H1 (cell line): Measurements from ENCODE around the gene MYBPH. TPM values are rescaled to one million over a fixed set of nuclear protein-coding genes. Genes with fewer than 3 reads are reported as not detected.

Experiments used
- CTCF ChIA-PET: fragments of 300-600 bp; sonication (Branson Sonifier 250); formaldehyde crosslinking; loops from one replicate; lab custom pipeline; 2021; ENCODE audit not compliant: partially characterized antibody; lab: Charles Lee
- POLR2A ChIA-PET: fragments of 300-600 bp; sonication (Branson Sonifier 250); formaldehyde crosslinking; loops from one replicate; lab custom pipeline; 2021; ENCODE audit warnings: inconsistent platforms; ENCODE audit not compliant: partially characterized antibody; lab: Charles Lee
- DNase-seq, 2 experiments: peaks; one replicate each; pipeline versions ENCODE4 v3.0.0 to v3.0.0-alpha.2; 2010 to 2022; ENCODE audit warnings: low spot score in 2 of 2, low read depth in 1 of 2, mixed read lengths in 1 of 2
- FAIRE-seq: peaks from 2 replicates; lab custom pipeline; 2011; peaks lifted over from hg19 to GRCh38; lab: Jason Lieb, UNC
- H2AFZ ChIP-seq: 2 replicates; pipeline ENCODE4 v1.8.1; 2012; ENCODE audit warnings: low read length, inconsistent platforms
- H2AK5ac ChIP-seq: 2 replicates; pipeline ENCODE4 v1.6.1; 2013; ENCODE audit warnings: low read depth, low read length
- H2BK120ac ChIP-seq: replicated peaks from 2 replicates; pipeline ENCODE3; 2013; ENCODE audit warnings: low read depth, low read length, inconsistent platforms
- H2BK12ac ChIP-seq: 2 replicates; pipeline ENCODE4 v1.6.1; 2013; ENCODE audit warnings: low read depth, low read length
- H2BK15ac ChIP-seq: 2 replicates; pipeline ENCODE4 v1.6.1; 2013; ENCODE audit warnings: low read length
- H2BK20ac ChIP-seq: 2 replicates; pipeline ENCODE4 v1.6.1; 2013; ENCODE audit warnings: low read length
- H2BK5ac ChIP-seq: 2 replicates; pipeline ENCODE4 v1.6.1; 2013; ENCODE audit warnings: low read depth, low read length
- H3K14ac ChIP-seq: 2 replicates; pipeline ENCODE4 v1.6.1; 2013; ENCODE audit warnings: inconsistent platforms; ENCODE audit not compliant: insufficient read length
- H3K18ac ChIP-seq: 2 replicates; pipeline ENCODE4 v1.6.1; 2013; ENCODE audit warnings: low read length; ENCODE audit errors: extremely low read depth
- H3K23ac ChIP-seq: 2 replicates; pipeline ENCODE4 v1.6.1; 2013; ENCODE audit warnings: inconsistent platforms; ENCODE audit not compliant: insufficient read length
- H3K23me2 ChIP-seq: 2 replicates; pipeline ENCODE4 v1.6.1; 2013; ENCODE audit warnings: low read depth, low read length
- H3K27ac ChIP-seq: 2 replicates; pipeline ENCODE4 v1.6.1; 2011; ENCODE audit warnings: low read depth, low read length, inconsistent platforms
- H3K27me3 ChIP-seq, 4 experiments: replicated peaks in 1 of 4; 1 replicate in 1 of 4; 2 replicates in 3 of 4; pipeline versions ENCODE4 v1.6.1 to v1.8.1; 2011 to 2013; ENCODE audit warnings: low read length in 3 of 4, mild to moderate bottlenecking in 3 of 4, inconsistent platforms in 2 of 4, mixed read lengths in 2 of 4, moderate library complexity in 1 of 4; ENCODE audit not compliant: control insufficient read depth in 3 of 4, insufficient read depth in 3 of 4; ENCODE audit errors: extremely low read depth in 1 of 4
- H3K36me3 ChIP-seq, 4 experiments: 2 replicates each; pipeline versions ENCODE4 v1.6.1 to v1.8.1; 2011 to 2013; ENCODE audit warnings: mild to moderate bottlenecking in 4 of 4, low read length in 3 of 4, moderate library complexity in 2 of 4, control low read depth in 1 of 4, inconsistent platforms in 1 of 4; ENCODE audit not compliant: insufficient read depth in 4 of 4, control insufficient read depth in 2 of 4
- H3K4ac ChIP-seq: replicated peaks from 2 replicates; pipeline ENCODE3; 2013; ENCODE audit warnings: low read length, low read depth, mixed read lengths, inconsistent platforms; ENCODE audit not compliant: insufficient read length
- H3K4me1 ChIP-seq, 4 experiments: replicated peaks in 1 of 4; 1 replicate in 1 of 4; 2 replicates in 3 of 4; pipeline versions ENCODE4 v1.6.1 to v1.8.1; 2011 to 2013; ENCODE audit warnings: low read length in 3 of 4, inconsistent platforms in 2 of 4, mixed read lengths in 1 of 4; ENCODE audit not compliant: insufficient read depth in 4 of 4, control insufficient read depth in 3 of 4
- H3K4me2 ChIP-seq, 2 experiments: 2 replicates each; pipeline versions ENCODE4 v1.6.1 to v1.8.1; 2011 to 2013; ENCODE audit warnings: low read depth in 2 of 2, low read length in 2 of 2, control low read depth in 1 of 2, inconsistent platforms in 1 of 2, mild to moderate bottlenecking in 1 of 2; ENCODE audit not compliant: insufficient read depth in 1 of 2
- H3K4me3 ChIP-seq, 4 experiments: fragments of 200-600, 300-600 bp in 1 of 4; sonication (generic), shearing (Covaris generic), sonication (Bioruptor Twin) in 1 of 4; 2 replicates each; pipeline versions ENCODE4 v1.5.1 to v1.8.1; 2011 to 2016; ENCODE audit warnings: low read length in 4 of 4, low read depth in 3 of 4, control low read depth in 2 of 4, inconsistent platforms in 2 of 4, mild to moderate bottlenecking in 2 of 4, mixed read lengths in 1 of 4, moderate library complexity in 1 of 4; ENCODE audit not compliant: insufficient read depth in 2 of 4; ENCODE audit errors: extremely low read depth in 1 of 4
- H3K56ac ChIP-seq: replicated peaks from 2 replicates; pipeline ENCODE3; 2013; ENCODE audit warnings: low read depth, mild to moderate bottlenecking, mixed read lengths, low read length, inconsistent platforms; ENCODE audit not compliant: insufficient read length
- H3K79me1 ChIP-seq: 2 replicates; pipeline ENCODE4 v1.6.1; 2013; ENCODE audit warnings: low read depth, low read length, control low read depth
- H3K79me2 ChIP-seq, 2 experiments: 2 replicates each; pipeline versions ENCODE4 v1.6.1 to v1.8.1; 2012 to 2013; ENCODE audit warnings: low read length in 2 of 2, mild to moderate bottlenecking in 2 of 2, inconsistent platforms in 1 of 2; ENCODE audit not compliant: insufficient read depth in 2 of 2, control insufficient read depth in 1 of 2
- H3K9ac ChIP-seq, 4 experiments: replicated peaks in 1 of 4; 1 replicate in 1 of 4; 2 replicates in 3 of 4; pipeline versions ENCODE4 v1.6.1 to v1.8.1; 2011 to 2013; ENCODE audit warnings: low read depth in 3 of 4, low read length in 3 of 4, control low read depth in 2 of 4, mild to moderate bottlenecking in 2 of 4, moderate library complexity in 2 of 4, inconsistent platforms in 1 of 4; ENCODE audit errors: extremely low read depth in 1 of 4
- H3K9me3 ChIP-seq, 2 experiments: 2 replicates each; pipeline versions ENCODE4 v1.6.1 to v1.8.1; 2012 to 2013; ENCODE audit warnings: mild to moderate bottlenecking in 2 of 2, moderate library complexity in 2 of 2, control low read depth in 1 of 2, inconsistent platforms in 1 of 2, low read depth in 1 of 2, low read length in 1 of 2, mixed read lengths in 1 of 2; ENCODE audit not compliant: insufficient read depth in 2 of 2
- H4K20me1 ChIP-seq, 2 experiments: replicated peaks in 1 of 2; 2 replicates each; pipeline versions ENCODE3 to v1.8.1; 2011 to 2013; ENCODE audit warnings: inconsistent platforms in 2 of 2, low read length in 2 of 2, mild to moderate bottlenecking in 1 of 2; ENCODE audit not compliant: insufficient read depth in 2 of 2, control insufficient read depth in 1 of 2
- H4K5ac ChIP-seq: 2 replicates; pipeline ENCODE4 v1.6.1; 2013; ENCODE audit warnings: low read length, low read depth, mixed read lengths, inconsistent platforms; ENCODE audit not compliant: insufficient read length
- H4K8ac ChIP-seq: 2 replicates; pipeline ENCODE4 v1.8.0; 2013; ENCODE audit warnings: mild to moderate bottlenecking, moderate library complexity, low read length, inconsistent platforms; ENCODE audit not compliant: insufficient read depth; ENCODE audit errors: extremely low read depth
- H4K91ac ChIP-seq: replicated peaks from 2 replicates; pipeline ENCODE3; 2013; ENCODE audit warnings: low read length, mixed read lengths, inconsistent platforms; ENCODE audit not compliant: insufficient read length
- ATF3 ChIP-seq: IDR thresholded peaks from 2 replicates; pipeline ENCODE4 v1.6.1; 2011; ENCODE audit warnings: low read depth, mild to moderate bottlenecking, low read length; ENCODE audit not compliant: insufficient read depth
- WGBS, 2 experiments: shearing (Covaris generic) in 1 of 2; methylation state at CpG; one replicate each; pipeline versions ENCODE4 v1.1.6 to v1.1.7; 2013 to 2015; ENCODE audit warnings: low lambda C conversion rate in 2 of 2, mixed read lengths in 2 of 2, inconsistent platforms in 1 of 2, low coverage in 1 of 2, missing lambda C conversion rate in 1 of 2; ENCODE audit not compliant: insufficient replicate concordance in 2 of 2, insufficient coverage in 1 of 2, insufficient read length in 1 of 2; ENCODE audit errors: extremely low coverage in 1 of 2, missing lambda C conversion rate in 1 of 2; 5-methylcytosine and 5-hydroxymethylcytosine counted together
- polyA plus RNA-seq, 7 experiments: library from polyadenylated mRNA; depleted of rRNA in 3 of 7; stranded (reverse) in 5 of 7; unstranded in 2 of 7; fragments of >200 nt in 5 of 7; fragments of 200-250 nt in 2 of 7; gene quantifications; 1 replicate in 5 of 7; 2 replicates in 1 of 7; 4 replicates in 1 of 7; pipeline versions ENCODE4 v1.2.1 to v1.2.3, GENCODE V29; 2011 to 2013; ENCODE audit warnings: missing spikeins in 2 of 7, mixed read lengths in 2 of 7
- total RNA-seq: library from RNA; stranded (reverse); fragmentation: NEBNext Ultra II Directional; extraction: Animal tissue kit (Norgen Biotek cat#: 25700); gene quantifications from 2 replicates; pipeline ENCODE4 v1.2.1, GENCODE V29; 2021

MYBPH gene
- total and polyA plus RNA-seq, 2 of the 8 experiments (the other 6 are each of a cell fraction or from before 2014, with no cell fraction given) = not detected

- Histone ChIP-seq H2BK5ac (no peak overlapping the region), H3K4me3 (no peak overlapping the region), H3K4me2 (no peak overlapping the region), H2BK15ac (no peak overlapping the region), H4K20me1 (no peaks in the 10 kb centered on the region), H3K79me1 (no peaks in the 10 kb centered on the region), H3K27me3 (no peaks in the 10 kb centered on the region), H3K4me1 (peaks cover 0 to 12% (median 11%) of the 10 kb centered on the region in 4 experiments; a peak in 6 of 7 replicates), H2BK12ac (no peak overlapping the region), H4K91ac (no peak overlapping the region), H2BK120ac (no peak overlapping the region), H3K27ac (no peak overlapping the region), H3K23me2 (no peaks in the 10 kb centered on the region), H3K4ac (no peak overlapping the region), H4K8ac (no peak overlapping the region), H3K79me2 (no peaks in the 10 kb centered on the region), H3K56ac (no peak overlapping the region), H3K9me3 (no peaks in the 10 kb centered on the region), H4K5ac (no peak overlapping the region), H3K36me3 (no peaks in the 10 kb centered on the region), H3K14ac (no peak overlapping the region), H2BK20ac (no peak overlapping the region), H2AK5ac (0 out of 2 replicates have a peak overlapping the region, but pooled peaks have one; percentile 16), H3K9ac (no peak overlapping the region), H2AFZ (no peak overlapping the region), H3K18ac (no peak overlapping the region), H3K23ac (no peak overlapping the region)
- ChIA-PET POLR2A (interaction anchor here (0.6 to 1.1 kb wide), 2 partner anchors 197 to 1989 kb away, joined by 3 read pairs; no protein-coding TSS in a partner anchor), CTCF (interaction anchor here (1.0 to 18.1 kb wide), 34 partner anchors 8 to 186 kb away, joined by 3 to 479 read pairs (median 25); partner anchors contain the start of genes ADORA1, CHI3L1, CHIT1 and MYBPH)
- TF ChIP-seq ATF3 = no peak
- WGBS, 2 experiments = 89% methylated on average over 7 of the region's 7 CpGs; no CpG with 5 or more reads in 1 of the 2 experiments
- DNase-seq (no peak), FAIRE-seq (no peak)
Measured at GRCh38 chr1:203214871-203215270, 39.2 kb upstream of the MYBPH start.
